Sigmoid colon (tissue), 7 donors: Measurements from ENCODE around the gene ETHE1. TPM values are rescaled to one million over a fixed set of nuclear protein-coding genes. Genes with fewer than 3 reads are reported as not detected.
"Not testable (repeated sequence)": the region's sequence is repeated elsewhere in the genome, so short reads cannot be mapped to it uniquely, and the experiment has no call there.

Source experiments
- DNase-seq: peaks from one replicate; pipeline ENCODE4 v3.0.0-alpha.2; 2019
- H3K27ac ChIP-seq, 4 donors: fragments of 200-600 bp; sonication (generic); one replicate each; pipeline ENCODE4 v1.5.1; 2016 to 2019; ENCODE audit warnings: mild to moderate bottlenecking in 1 of 4
- H3K27me3 ChIP-seq, 3 donors: fragments of 200-600 bp; sonication (generic); one replicate each; pipeline ENCODE4 v1.5.1; 2019; ENCODE audit warnings: mild to moderate bottlenecking in 1 of 3
- H3K36me3 ChIP-seq, 4 donors: fragments of 200-600 bp; sonication (generic); one replicate each; pipeline ENCODE4 v1.5.1; 2016 to 2019
- H3K4me1 ChIP-seq, 4 donors: fragments of 200-600 bp; sonication (generic); one replicate each; pipeline ENCODE4 v1.5.1; 2017 to 2019
- H3K4me3 ChIP-seq, 4 donors: fragments of 200-600 bp; sonication (generic); one replicate each; pipeline ENCODE4 v1.5.1; 2017 to 2019; ENCODE audit warnings: mild to moderate bottlenecking in 2 of 4, moderate library complexity in 1 of 4
- H3K9me3 ChIP-seq, 4 donors: fragments of 200-600 bp in 3 of 4; sonication (generic) in 3 of 4; one replicate each; pipeline versions ENCODE4 v1.5.1 to v1.6.1; 2013 to 2019
- EP300 ChIP-seq, 4 donors: sonication (generic); formaldehyde crosslinking; IDR thresholded peaks; one replicate each; pipeline ENCODE4 v1.6.1; 2017; ENCODE audit warnings: antibody characterized with exemption in 4 of 4
- POLR2A ChIP-seq, 2 donors: fragments of 450-650 bp; IDR thresholded peaks; one replicate each; pipeline ENCODE4 v1.6.1; 2016; ENCODE audit warnings: antibody characterized with exemption in 2 of 2, mild to moderate bottlenecking in 2 of 2, moderate library complexity in 2 of 2
- POLR2AphosphoS5 ChIP-seq, 4 donors: sonication (generic); formaldehyde crosslinking; IDR thresholded peaks; one replicate each; pipeline ENCODE4 v1.6.1; 2017; ENCODE audit warnings: antibody characterized with exemption in 4 of 4
- WGBS, 2 donors: extraction: QIAGEN DNeasy Blood & Tissue Kit; methylation state at CpG; one replicate each; pipeline ENCODE4 v1.1.7; 2013; 5-methylcytosine and 5-hydroxymethylcytosine counted together
- intact Hi-C: fragments of 100-400 bp; cut with DNase I; formaldehyde crosslinking; loops from one replicate; pipeline ENCODE4 v1.15.1; 2023
- polyA plus RNA-seq, 3 donors: library from polyadenylated mRNA; stranded (reverse); fragments of 200-250 nt; gene quantifications; one replicate each; pipeline ENCODE4 v1.2.3, GENCODE V29; 2013
- total RNA-seq, 4 donors: library from RNA; depleted of rRNA; stranded (reverse); fragments of >200 nt; gene quantifications; one replicate each; pipeline ENCODE4 v1.1.0, GENCODE V29; 2016
- TF ChIP-seq, protein P1 (sequence below), 4 experiments: fragments of 450-650 bp in 3 of 4; fragments of 200-600 bp in 1 of 4; IDR thresholded peaks; one replicate each; pipeline ENCODE4 v1.5.1; 2016 to 2019; ENCODE audit warnings: antibody characterized with exemption in 4 of 4, mild to moderate bottlenecking in 3 of 4, moderate library complexity in 2 of 4
- donor health status: healthy with polysubstance abuse.
- donor health status: Bipolar disorder and iron deficiency.
- donor health status: healthy.

Gene ETHE1
- total and polyA plus RNA-seq, 7 donors: 40.7 to 575 (median 57.9) TPM

- peak; percentile 80 for DNase-seq
- H3K27me3 ChIP-seq: no peaks in the 10 kb centered on the region
- peak overlapping the region; percentile 80 to 88 (median 88) for H3K27ac ChIP-seq
- TF ChIP-seq POLR2A (IDR thresholded peaks at IDR 0.05): no peak
- peak in 1 of 4 donors; percentile 15 for TF ChIP-seq EP300 (IDR thresholded peaks at IDR 0.05)
- peak in 1 of 4 donors; percentile 30 for TF ChIP-seq POLR2AphosphoS5 (IDR thresholded peaks at IDR 0.05)
- H3K9me3 ChIP-seq: no peaks in the 10 kb centered on the region
- H3K4me1 ChIP-seq: peaks cover 0 to 41% (median 38%) of the 10 kb centered on the region in 4 donors
- intact Hi-C loops: loop anchor here (5.0 kb wide), 1 partner anchor 66 kb away; no protein-coding TSS in a partner anchor
- H3K4me3 ChIP-seq: peak overlapping the region; percentile 58 to 83 (median 82)
- WGBS, 2 donors: 11 to 54% methylated on average over 13 of the region's 13 CpGs
- peaks cover 0 to 1% (median 0%) of the 10 kb centered on the region in 4 donors for H3K36me3 ChIP-seq
Measured at GRCh38 chr19:43527860-43528622, 1.0 kb upstream of the ETHE1 start.

GRCh38 chr19:43525836-43526771 lies 897 bp downstream of the ETHE1 start:
- WGBS, 2 donors: 1 to 2% methylated on average over 26 of the region's 26 CpGs
- Histone ChIP-seq H3K36me3 (peaks cover 0 to 7% (median 0%) of the 10 kb centered on the region in 4 donors), H3K4me1 (peaks cover 0 to 33% (median 29%) of the 10 kb centered on the region in 4 donors), H3K4me3 (peak overlapping the region; percentile 58 to 83 (median 82)), H3K27me3 (no peaks in the 10 kb centered on the region), H3K27ac (peak overlapping the region; percentile 80 to 88 (median 88)), H3K9me3 (no peaks in the 10 kb centered on the region)
- TF ChIP-seq, protein P1, sequence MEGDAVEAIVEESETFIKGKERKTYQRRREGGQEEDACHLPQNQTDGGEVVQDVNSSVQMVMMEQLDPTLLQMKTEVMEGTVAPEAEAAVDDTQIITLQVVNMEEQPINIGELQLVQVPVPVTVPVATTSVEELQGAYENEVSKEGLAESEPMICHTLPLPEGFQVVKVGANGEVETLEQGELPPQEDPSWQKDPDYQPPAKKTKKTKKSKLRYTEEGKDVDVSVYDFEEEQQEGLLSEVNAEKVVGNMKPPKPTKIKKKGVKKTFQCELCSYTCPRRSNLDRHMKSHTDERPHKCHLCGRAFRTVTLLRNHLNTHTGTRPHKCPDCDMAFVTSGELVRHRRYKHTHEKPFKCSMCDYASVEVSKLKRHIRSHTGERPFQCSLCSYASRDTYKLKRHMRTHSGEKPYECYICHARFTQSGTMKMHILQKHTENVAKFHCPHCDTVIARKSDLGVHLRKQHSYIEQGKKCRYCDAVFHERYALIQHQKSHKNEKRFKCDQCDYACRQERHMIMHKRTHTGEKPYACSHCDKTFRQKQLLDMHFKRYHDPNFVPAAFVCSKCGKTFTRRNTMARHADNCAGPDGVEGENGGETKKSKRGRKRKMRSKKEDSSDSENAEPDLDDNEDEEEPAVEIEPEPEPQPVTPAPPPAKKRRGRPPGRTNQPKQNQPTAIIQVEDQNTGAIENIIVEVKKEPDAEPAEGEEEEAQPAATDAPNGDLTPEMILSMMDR (IDR thresholded peaks at IDR 0.05): no peak
- TF ChIP-seq POLR2A (IDR thresholded peaks at IDR 0.05) (no peak), POLR2AphosphoS5 (IDR thresholded peaks at IDR 0.05) (no peak), EP300 (IDR thresholded peaks at IDR 0.05) (no peak)
- intact Hi-C loops: loop anchor here (2.0 to 5.0 kb wide), 2 partner anchors 21 to 64 kb away; partner anchors contain the start of gene PHLDB3
- DNase-seq: no peak

GRCh38 chr19:43524922-43525835 lies 1.8 kb downstream of the ETHE1 start:
- H3K9me3 ChIP-seq: no peaks in the 10 kb centered on the region
- H3K4me3 ChIP-seq: peak overlapping the region; percentile 58 to 83 (median 82)
- DNase-seq: peak; percentile 75
- H3K27me3 ChIP-seq: no peaks in the 10 kb centered on the region
- TF ChIP-seq POLR2AphosphoS5 (IDR thresholded peaks at IDR 0.05) (peak in 2 of 4 donors; percentile 14 to 31), POLR2A (IDR thresholded peaks at IDR 0.05) (no peak)
- TF ChIP-seq, protein P1 (IDR thresholded peaks at IDR 0.05): no peak
- H3K36me3 ChIP-seq: peaks cover 0 to 7% (median 0%) of the 10 kb centered on the region in 4 donors
- peak overlapping the region; percentile 80 to 88 (median 88) for H3K27ac ChIP-seq
- WGBS, 2 donors: 4 to 8% methylated on average over 12 of the region's 12 CpGs
- intact Hi-C loops: loop anchor here (2.0 to 5.0 kb wide), 2 partner anchors 20 to 63 kb away; partner anchors contain the start of gene PHLDB3
- peaks cover 0 to 33% (median 29%) of the 10 kb centered on the region in 4 donors for H3K4me1 ChIP-seq

DNA sequence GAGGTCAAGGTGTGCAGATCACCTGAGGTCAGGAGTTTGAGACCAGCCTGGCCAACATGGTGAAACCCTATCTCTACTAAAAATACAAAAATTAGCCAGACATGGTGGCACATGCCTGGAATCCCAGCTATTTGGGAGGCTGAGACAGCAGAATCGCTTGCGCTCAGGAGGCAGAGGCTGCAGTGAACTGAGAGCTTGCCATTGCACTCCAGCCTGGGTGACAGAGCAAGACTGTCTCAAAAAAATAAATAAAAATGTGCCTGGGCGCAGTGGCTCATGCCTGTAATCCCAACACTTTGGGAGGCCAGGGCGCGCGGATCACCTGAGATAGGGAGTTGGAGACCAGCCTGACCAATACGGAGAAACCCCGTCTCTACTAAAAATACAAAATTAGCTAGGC lies 3.3 kb downstream of the ETHE1 start:
- H3K9me3 ChIP-seq, H3K27ac ChIP-seq, H3K27me3 ChIP-seq, H3K4me3 ChIP-seq, H3K36me3 ChIP-seq, DNase-seq: not testable (repeated sequence)
- intact Hi-C loops: loop anchor here (2.0 kb wide), 1 partner anchor 19 kb away; the partner anchor contains the start of gene PHLDB3
- 95 to 97% methylated on average over 8 of the region's 8 CpGs for WGBS, 2 donors
- H3K4me1 ChIP-seq: peaks cover 0 to 40% (median 29%) of the 10 kb centered on the region in 4 donors

DNA sequence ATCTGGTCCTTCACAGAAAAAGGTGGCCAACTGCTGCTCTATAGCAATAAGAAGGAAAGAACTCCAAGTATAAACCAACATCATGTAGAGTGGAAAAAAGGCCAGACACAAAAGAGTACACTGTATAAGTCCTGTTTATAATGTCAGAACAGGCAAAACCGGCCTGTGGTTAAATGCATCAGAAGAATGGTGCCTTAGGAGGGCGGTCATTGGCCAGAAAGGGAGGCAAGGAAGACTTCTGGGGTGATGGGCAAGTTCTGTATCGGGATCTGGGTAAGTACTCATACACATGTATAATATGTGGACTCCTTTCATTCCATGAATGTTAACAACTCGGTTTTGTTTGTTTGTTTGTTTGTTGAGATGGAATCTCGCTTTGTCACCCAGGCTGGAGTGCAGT lies 4.1 kb downstream of the ETHE1 start:
- 66 to 85% methylated on average over 5 of the region's 5 CpGs for WGBS, 2 donors
- TF ChIP-seq POLR2AphosphoS5 (IDR thresholded peaks at IDR 0.05) (no peak), POLR2A (IDR thresholded peaks at IDR 0.05) (no peak), EP300 (IDR thresholded peaks at IDR 0.05) (no peak)
- TF ChIP-seq, protein P1 (IDR thresholded peaks at IDR 0.05): no peak
- intact Hi-C loops: no loop called here
- Histone ChIP-seq H3K4me1 (peaks cover 0 to 35% (median 25%) of the 10 kb centered on the region in 4 donors), H3K4me3 (no peak overlapping the region), H3K27ac (no peak overlapping the region), H3K36me3 (peaks cover 0 to 7% (median 0%) of the 10 kb centered on the region in 4 donors), H3K9me3 (no peaks in the 10 kb centered on the region), H3K27me3 (no peaks in the 10 kb centered on the region)
- DNase-seq: no peak
